Measurements from ENCODE around the gene KLK1. TPM values are rescaled to one million over a fixed set of nuclear protein-coding genes. Genes with fewer than 3 reads are reported as not detected.

The KLK1 gene
- polyA plus RNA-seq, 3 donors: 0.66 to 0.72 TPM; not detected in 1

DNA sequence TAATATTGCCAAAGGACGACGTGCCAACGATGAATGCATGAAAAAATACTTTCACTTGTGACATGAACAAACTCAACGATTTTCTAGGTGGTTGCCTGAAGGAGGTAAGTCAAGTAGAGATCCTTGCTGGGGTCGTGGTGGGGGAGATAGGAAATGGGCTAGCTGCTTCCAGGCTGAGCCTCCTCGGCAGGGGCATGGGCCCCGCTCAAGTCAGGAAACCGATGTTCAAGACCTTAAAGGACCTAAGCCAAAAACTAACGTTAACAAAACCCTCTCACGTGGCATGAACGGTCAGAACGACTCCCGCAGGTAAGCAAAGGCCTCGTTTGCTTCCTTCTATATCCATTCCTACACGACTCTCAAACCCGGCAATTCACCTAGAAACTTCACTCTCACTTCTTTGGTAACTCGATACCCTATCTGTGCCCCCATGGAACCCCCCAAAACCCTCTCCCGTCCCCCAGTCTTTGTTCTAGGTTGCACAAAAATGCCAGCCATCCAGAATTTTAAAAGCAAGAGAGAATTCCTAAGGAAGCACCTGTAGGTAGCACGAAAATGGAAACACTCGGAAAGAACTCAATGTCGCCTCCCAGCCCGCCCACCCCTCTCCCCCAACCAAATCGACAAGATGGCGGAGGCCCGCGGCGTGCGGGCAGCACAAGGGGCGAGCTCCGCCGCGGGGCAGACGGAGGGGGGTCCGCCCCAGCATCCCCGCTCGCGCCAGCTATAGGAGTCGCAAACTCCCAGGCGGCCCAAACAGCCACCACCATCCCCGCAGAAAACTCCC, 19.8 kb downstream of the KLK1 start:
- Histone ChIP-seq H3K4me1 (ENCODE audit: control insufficient read depth in 1 of 2, insufficient read depth in 2 of 2, low read length in 2 of 2) (peaks cover 18 to 20% of the 10 kb centered on the region in 2 donors), H3K9me3 (replicated peaks in 1 of 2; ENCODE audit: control insufficient read depth in 1 of 2, insufficient read depth in 1 of 2, low read length in 2 of 2) (no peaks in the 10 kb centered on the region), H3K27ac (ENCODE audit: low read depth in 1 of 2, low read length in 2 of 2) (peak overlapping the region; percentile 90 to 98), H3K36me3 (replicated peaks in 1 of 2; ENCODE audit: control insufficient read depth in 1 of 2, insufficient read depth in 2 of 2, low read length in 2 of 2) (peaks cover 6 to 16% of the 10 kb centered on the region in 2 donors), H3K9ac (ENCODE audit: insufficient read depth, low read length, poor library complexity, severe bottlenecking) (peak overlapping the region; percentile 90), H4K20me1 (ENCODE audit: insufficient read depth, low read length) (no peaks in the 10 kb centered on the region), H3K4me2 (replicated peaks; ENCODE audit: extremely low read depth, low read length, poor library complexity, severe bottlenecking) (peak overlapping the region; percentile 90), H3K27me3 (ENCODE audit: control insufficient read depth in 2 of 2, insufficient read depth in 2 of 2, low read length in 2 of 2) (no peaks in the 10 kb centered on the region), H2AFZ (ENCODE audit: insufficient read depth, low read depth, low read length, poor library complexity, severe bottlenecking) (peak overlapping the region; percentile 98), H3K4me3 (replicated peaks in 1 of 3; ENCODE audit: low read depth in 2 of 3, low read length in 3 of 3) (peak overlapping the region; percentile 69 to 99 (median 69)), H3K79me2 (ENCODE audit: insufficient read depth, low read length) (peaks cover 46% of the 10 kb centered on the region)
- under 1% methylated on average over 25 of the region's 40 CpGs for WGBS (ENCODE audit: insufficient coverage)
- peaks cover 4 to 5% (median 5%) of the 10 kb centered on the region in 3 donors for H3K27me3 Mint-ChIP-seq (ENCODE audit: low read depth in 3 of 3)
- peak overlapping the region; percentile 99 to 100 (median 100) for H3K27ac Mint-ChIP-seq
- no peaks in the 10 kb centered on the region for H3K9me3 Mint-ChIP-seq
- peaks cover 22% of the 10 kb centered on the region for H3K4me1 Mint-ChIP-seq
- peaks cover 13 to 30% of the 10 kb centered on the region in 2 donors for H3K36me3 Mint-ChIP-seq
- intact Hi-C loops (cut with micrococcal nuclease): loop anchor here (5.0 to 10.0 kb wide), 4 partner anchors 292 to 779 kb away; partner anchors contain the start of genes KCNC3 (in 2 of the 2), ASPDH (in 1 of the 2), JOSD2 (in 1 of the 2) and VRK3 (in 1 of the 2)
- no peak for TF ChIP-seq CTCF (IDR thresholded peaks at IDR 0.05)
- DNase-seq: no peak
- peak overlapping the region; percentile 98 to 100 for H3K4me3 Mint-ChIP-seq

GRCh38 chr19:50801107-50801506, 22.5 kb downstream of the KLK1 start:
- peaks cover 52% of the 10 kb centered on the region for H3K79me2 ChIP-seq (ENCODE audit: insufficient read depth, low read length)
- peaks cover 0 to 2% (median 0%) of the 10 kb centered on the region in 3 donors for H3K27me3 Mint-ChIP-seq (ENCODE audit: low read depth in 3 of 3)
- H4K20me1 ChIP-seq (ENCODE audit: insufficient read depth, low read length): no peaks in the 10 kb centered on the region
- no peak overlapping the region for H3K4me3 Mint-ChIP-seq
- peaks cover 20 to 36% of the 10 kb centered on the region in 2 donors for H3K36me3 ChIP-seq (replicated peaks in 1 of 2; ENCODE audit: control insufficient read depth in 1 of 2, insufficient read depth in 2 of 2, low read length in 2 of 2)
- intact Hi-C loops (cut with micrococcal nuclease): loop anchor here (5.0 to 10.0 kb wide), 4 partner anchors 289 to 776 kb away; partner anchors contain the start of genes KCNC3 (in 2 of the 2), ASPDH (in 1 of the 2), JOSD2 (in 1 of the 2) and VRK3 (in 1 of the 2)
- peak overlapping the region in 2 of 7 donors; percentile 10 to 43 for H3K27ac Mint-ChIP-seq
- H3K36me3 Mint-ChIP-seq: peaks cover 25 to 53% of the 10 kb centered on the region in 2 donors
- no peaks in the 10 kb centered on the region for H3K27me3 ChIP-seq (ENCODE audit: control insufficient read depth in 2 of 2, insufficient read depth in 2 of 2, low read length in 2 of 2)
- no peak for TF ChIP-seq CTCF (IDR thresholded peaks at IDR 0.05)
- no peak overlapping the region for H3K9ac ChIP-seq (ENCODE audit: insufficient read depth, low read length, poor library complexity, severe bottlenecking)
- DNase-seq: no peak
- no peaks in the 10 kb centered on the region for H3K9me3 ChIP-seq (replicated peaks in 1 of 2; ENCODE audit: control insufficient read depth in 1 of 2, insufficient read depth in 1 of 2, low read length in 2 of 2)
- 94% methylated on average over 7 of the region's 8 CpGs for WGBS (ENCODE audit: insufficient coverage)
- H3K4me2 ChIP-seq (replicated peaks; ENCODE audit: extremely low read depth, low read length, poor library complexity, severe bottlenecking): no peak overlapping the region
- no peak overlapping the region for H2AFZ ChIP-seq (ENCODE audit: insufficient read depth, low read depth, low read length, poor library complexity, severe bottlenecking)
- H3K27ac ChIP-seq (ENCODE audit: low read depth in 1 of 2, low read length in 2 of 2): no peak overlapping the region
- H3K4me1 ChIP-seq (ENCODE audit: control insufficient read depth in 1 of 2, insufficient read depth in 2 of 2, low read length in 2 of 2): peaks cover 18 to 20% of the 10 kb centered on the region in 2 donors
- H3K9me3 Mint-ChIP-seq: no peaks in the 10 kb centered on the region
- no peak overlapping the region for H3K4me3 ChIP-seq (replicated peaks in 1 of 3; ENCODE audit: low read depth in 2 of 3, low read length in 3 of 3)
- H3K4me1 Mint-ChIP-seq: peaks cover 22% of the 10 kb centered on the region
